Chondrocyte (in vitro differentiated cells): Measurements from ENCODE around the gene VPS51. TPM values are rescaled to one million over a fixed set of nuclear protein-coding genes. Genes with fewer than 3 reads are reported as not detected.

Experiments used
- DNase-seq: peaks from one replicate; pipeline ENCODE4 v3.0.0; 2021; ENCODE audit warnings: mixed read lengths, low spot score
- H3K27ac Mint-ChIP-seq: one replicate; pipeline ENCODE4 v1.8.0; 2021; ENCODE audit warnings: mild to moderate bottlenecking, moderate library complexity, mixed read lengths; ENCODE audit not compliant: unreplicated experiment
- H3K27me3 Mint-ChIP-seq: 2 replicates; pipeline ENCODE4 v1.8.0; 2021; ENCODE audit warnings: low read depth, mixed read lengths
- H3K36me3 Mint-ChIP-seq: 2 replicates; pipeline ENCODE4 v1.8.0; 2021; ENCODE audit warnings: low read depth, mixed read lengths
- H3K4me1 Mint-ChIP-seq: 2 replicates; pipeline ENCODE4 v1.8.0; 2021; ENCODE audit warnings: low read depth, mild to moderate bottlenecking, mixed read lengths
- H3K4me3 Mint-ChIP-seq: one replicate; pipeline ENCODE4 v1.8.0; 2021; ENCODE audit warnings: mild to moderate bottlenecking, moderate library complexity, mixed read lengths; ENCODE audit not compliant: unreplicated experiment
- H3K9me3 Mint-ChIP-seq: 2 replicates; pipeline ENCODE4 v1.8.0; 2021; ENCODE audit warnings: low read depth, mixed read lengths
- CTCF ChIP-seq: fragments of 200-600 bp; sonication (generic); IDR thresholded peaks from 2 replicates; pipeline ENCODE4 v1.5.0; 2021; ENCODE audit warnings: antibody characterized with exemption, mild to moderate bottlenecking, moderate library complexity
- total RNA-seq: library from RNA; stranded (reverse); gene quantifications from 3 replicates; pipeline ENCODE4 v1.2.1, GENCODE V29; 2021

Gene VPS51
- total RNA-seq, 1 donor from 2014 or later, result 73.4 TPM

- Mint-ChIP-seq H3K4me3 (peak overlapping the region; percentile 95), H3K4me1 (peaks cover 31% of the 10 kb centered on the region), H3K36me3 (peaks cover 9% of the 10 kb centered on the region), H3K27me3 (no peaks in the 10 kb centered on the region), H3K9me3 (no peaks in the 10 kb centered on the region), H3K27ac (peak overlapping the region; percentile 99)
- DNase-seq, result no peak
- TF ChIP-seq CTCF, result no peak
These were observed 12.7 kb upstream of the VPS51 start for GRCh38 chr11:65083134-65083833.

- Mint-ChIP-seq H3K4me1 (peaks cover 31% of the 10 kb centered on the region), H3K36me3 (peaks cover 16% of the 10 kb centered on the region), H3K27ac (peak within 1 kb of the TSS; percentile 99), H3K4me3 (peak within 1 kb of the TSS; percentile 95), H3K27me3 (no peaks in the 10 kb centered on the region), H3K9me3 (no peaks in the 10 kb centered on the region)
- no peak for TF ChIP-seq CTCF
- DNase-seq, result peak; percentile 99
These were observed 12.0 kb upstream of the VPS51 start, which contains the start of the genes CDCA5 and ZFPL1 for GRCh38 chr11:65083834-65084597. Gene CDCA5 (minus strand): TSS chr11:65084040. CDS start chr11:65083978, 62 bp downstream. Gene ZFPL1 (plus strand): TSS chr11:65084222. CDS start chr11:65084699, 477 bp downstream.

- Mint-ChIP-seq H3K27ac (peak overlapping the region; percentile 99), H3K36me3 (peaks cover 23% of the 10 kb centered on the region), H3K4me1 (peaks cover 31% of the 10 kb centered on the region), H3K27me3 (no peaks in the 10 kb centered on the region), H3K9me3 (no peaks in the 10 kb centered on the region), H3K4me3 (peak overlapping the region; percentile 95)
- no peak for DNase-seq
- no peak for TF ChIP-seq CTCF
These were observed 11.2 kb upstream of the VPS51 start for GRCh38 chr11:65084598-65085375.

- H3K9me3 Mint-ChIP-seq, result no peaks in the 10 kb centered on the region
- TF ChIP-seq CTCF, result no peak
- peaks cover 23% of the 10 kb centered on the region for H3K36me3 Mint-ChIP-seq
- peak overlapping the region; percentile 99 for H3K27ac Mint-ChIP-seq
- peak overlapping the region; percentile 95 for H3K4me3 Mint-ChIP-seq
- no peak for DNase-seq
- no peaks in the 10 kb centered on the region for H3K27me3 Mint-ChIP-seq
- H3K4me1 Mint-ChIP-seq, result peaks cover 31% of the 10 kb centered on the region
These were observed 10.6 kb upstream of the VPS51 start for GRCh38 chr11:65085446-65085845.

- no peak for TF ChIP-seq CTCF
- Mint-ChIP-seq H3K27ac (no peak overlapping the region), H3K27me3 (no peaks in the 10 kb centered on the region), H3K4me1 (peaks cover 31% of the 10 kb centered on the region), H3K36me3 (peaks cover 23% of the 10 kb centered on the region), H3K9me3 (no peaks in the 10 kb centered on the region), H3K4me3 (no peak overlapping the region)
- no peak for DNase-seq
These were observed 9.2 kb upstream of the VPS51 start for GRCh38 chr11:65086809-65087208.
